HG03378 (cell line): ENCODE measurements around the gene GNAQ.
"Not testable (repeated sequence)": the region's sequence is repeated elsewhere in the genome, so short reads cannot be mapped to it uniquely, and the experiment has no call there.

Experiments used
- ATAC-seq: cut with Tn5 transposase; IDR thresholded peaks from one replicate; pipeline ENCODE4 v1.9.1; 2021; ENCODE audit warnings: mild to moderate bottlenecking, moderate library complexity; ENCODE audit not compliant: unreplicated experiment

GNAQ gene

GRCh38 chr9:77803423-77803822 lies 228.2 kb downstream of the GNAQ start:
- no peak for ATAC-seq

GRCh38 chr9:77802515-77803293 lies 228.9 kb downstream of the GNAQ start:
- ATAC-seq, result no peak

- no peak for ATAC-seq
Measured at GRCh38 chr9:77802064-77802463, 229.5 kb downstream of the GNAQ start.

- no peak for ATAC-seq
Measured at GRCh38 chr9:77800924-77801551, 230.6 kb downstream of the GNAQ start.

GRCh38 chr9:77798140-77798539 lies 233.5 kb downstream of the GNAQ start:
- no peak for ATAC-seq

- ATAC-seq, result no peak
Measured at GRCh38 chr9:77794985-77795384, 236.6 kb downstream of the GNAQ start.

GRCh38 chr9:77793849-77794248 lies 237.8 kb downstream of the GNAQ start:
- ATAC-seq, result no peak

- ATAC-seq, result no peak
Measured at GRCh38 chr9:77789891-77790290, 241.7 kb downstream of the GNAQ start.

GRCh38 chr9:77785341-77785740 lies 246.3 kb downstream of the GNAQ start:
- no peak for ATAC-seq

GRCh38 chr9:77783518-77783917 lies 248.1 kb downstream of the GNAQ start:
- no peak for ATAC-seq

- ATAC-seq, result no peak
Measured at GRCh38 chr9:77779010-77779409, 252.6 kb downstream of the GNAQ start.

- ATAC-seq, result no peak
Measured at GRCh38 chr9:77773381-77773780, 258.2 kb downstream of the GNAQ start.

GRCh38 chr9:77772646-77773045 lies 259.0 kb downstream of the GNAQ start:
- no peak for ATAC-seq

GRCh38 chr9:77771171-77771570 lies 260.4 kb downstream of the GNAQ start:
- no peak for ATAC-seq

GRCh38 chr9:77770340-77770739 lies 261.3 kb downstream of the GNAQ start:
- no peak for ATAC-seq

GRCh38 chr9:77769246-77769645 lies 262.4 kb downstream of the GNAQ start:
- no peak for ATAC-seq

- no peak for ATAC-seq
Measured at GRCh38 chr9:77766587-77766986, 265.0 kb downstream of the GNAQ start.

- no peak for ATAC-seq
Measured at GRCh38 chr9:77765781-77766259, 265.8 kb downstream of the GNAQ start.

GRCh38 chr9:77764894-77765780 lies 266.5 kb downstream of the GNAQ start:
- ATAC-seq, result no peak

- ATAC-seq, result no peak
Measured at GRCh38 chr9:77763566-77763965, 268.0 kb downstream of the GNAQ start.

GRCh38 chr9:77760919-77761318 lies 270.7 kb downstream of the GNAQ start:
- ATAC-seq, result not testable (repeated sequence)
